ENCODE data around the gene SLC22A16. TPM values are rescaled to one million over a fixed set of nuclear protein-coding genes. Genes with fewer than 3 reads are reported as not detected.

Gene SLC22A16
- total and polyA plus RNA-seq, 2 donors (not counting 3 experiments of a cell fraction or from before 2014, with no cell fraction given): not detected

DNA sequence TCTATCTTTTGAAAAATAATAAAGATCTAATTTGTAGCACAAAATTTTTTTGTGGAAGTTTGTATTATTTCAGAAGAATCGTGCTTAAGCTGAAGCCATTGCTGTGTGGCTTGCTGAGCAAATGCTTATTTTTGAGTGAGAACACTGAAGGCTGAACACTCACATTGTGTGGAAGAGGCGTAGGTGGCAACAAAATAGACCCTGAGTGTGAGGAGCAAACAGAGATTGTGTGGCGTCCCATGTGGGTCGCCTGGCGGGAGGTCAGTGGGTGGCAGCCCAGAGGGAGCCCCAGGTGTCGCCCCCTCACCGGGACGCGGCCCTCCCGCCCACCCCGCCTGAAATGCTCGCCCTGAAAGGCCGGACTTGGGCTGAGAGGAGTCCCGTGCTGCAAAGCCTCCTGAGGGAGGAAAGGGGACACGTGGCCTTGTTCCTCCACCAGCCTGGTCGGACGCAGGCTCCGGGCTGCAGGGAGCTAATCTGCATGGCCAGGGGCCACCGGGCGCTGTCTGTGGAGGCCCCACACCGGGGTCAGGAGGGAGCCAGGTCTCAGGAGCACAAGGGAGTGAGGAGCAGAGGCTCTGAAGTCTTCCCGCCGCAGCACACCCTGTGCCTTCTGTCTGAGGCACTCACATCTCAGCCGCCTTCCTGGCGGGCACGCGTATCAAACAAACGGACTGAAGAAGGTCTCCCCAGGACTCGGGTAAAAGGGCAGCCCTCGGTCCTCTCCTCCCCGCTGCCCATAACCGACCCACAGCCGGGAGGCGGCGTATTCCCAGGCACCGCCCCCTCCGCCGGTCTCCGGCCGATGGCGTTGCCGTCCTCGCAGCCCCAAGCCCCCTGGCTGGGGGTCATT, 77.0 kb downstream of the SLC22A16 start:
- H4K20me1 ChIP-seq (replicated peaks; ENCODE audit: control insufficient read depth, extremely low read depth, insufficient read depth, low read length): no peaks in the 10 kb centered on the region
- intact Hi-C loops (cut with micrococcal nuclease) (no loop called here), dilution Hi-C loops (cut with MboI; ENCODE audit: extremely low pct_ligation_motif_present, low sequenced_read_pairs) (no loop called here)
- peak overlapping the region in 2 of 3 experiments; percentile 14 to 32 for H3K4me3 ChIP-seq (replicated peaks in 1 of 3; ENCODE audit: insufficient read depth in 1 of 3, low read depth in 1 of 3, low read length in 3 of 3)
- BruUV-seq (replicated peaks): no TSS peak
- H3K4me2 ChIP-seq (ENCODE audit: insufficient read depth, low read length): peak overlapping the region; percentile 77
- peaks cover 15% of the 10 kb centered on the region for H3K4me1 ChIP-seq (ENCODE audit: control insufficient read depth, extremely low read depth, insufficient read depth, low read length)
- FAIRE-seq (no peak), DNase-seq (ENCODE audit: low read depth, low spot score) (no peak)
- peak overlapping the region; percentile 90 for H2AFZ ChIP-seq (ENCODE audit: low read depth, low read length)
- CTCF ChIA-PET: interaction anchor here (1.0 kb wide), 1 partner anchor 11 kb away, joined by 3 read pairs; no protein-coding TSS in a partner anchor
- POLR2A ChIA-PET: no interaction called here
- H3K27me3 ChIP-seq (ENCODE audit: control insufficient read depth in 2 of 2, insufficient read depth in 2 of 2, low read length in 2 of 2): peaks cover 0 to 2% of the 10 kb centered on the region in 2 experiments
- TF ChIP-seq MYC (IDR thresholded peaks at IDR 0.05; ENCODE audit: low read depth, low read length) (no peak), POLR2AphosphoS5 (IDR thresholded peaks at IDR 0.05; ENCODE audit: insufficient read depth, low read depth, low read length) (no peak), POLR2A (IDR thresholded peaks at IDR 0.05; ENCODE audit: low read depth, low read length) (no peak)
- TF ChIP-seq, protein P1, sequence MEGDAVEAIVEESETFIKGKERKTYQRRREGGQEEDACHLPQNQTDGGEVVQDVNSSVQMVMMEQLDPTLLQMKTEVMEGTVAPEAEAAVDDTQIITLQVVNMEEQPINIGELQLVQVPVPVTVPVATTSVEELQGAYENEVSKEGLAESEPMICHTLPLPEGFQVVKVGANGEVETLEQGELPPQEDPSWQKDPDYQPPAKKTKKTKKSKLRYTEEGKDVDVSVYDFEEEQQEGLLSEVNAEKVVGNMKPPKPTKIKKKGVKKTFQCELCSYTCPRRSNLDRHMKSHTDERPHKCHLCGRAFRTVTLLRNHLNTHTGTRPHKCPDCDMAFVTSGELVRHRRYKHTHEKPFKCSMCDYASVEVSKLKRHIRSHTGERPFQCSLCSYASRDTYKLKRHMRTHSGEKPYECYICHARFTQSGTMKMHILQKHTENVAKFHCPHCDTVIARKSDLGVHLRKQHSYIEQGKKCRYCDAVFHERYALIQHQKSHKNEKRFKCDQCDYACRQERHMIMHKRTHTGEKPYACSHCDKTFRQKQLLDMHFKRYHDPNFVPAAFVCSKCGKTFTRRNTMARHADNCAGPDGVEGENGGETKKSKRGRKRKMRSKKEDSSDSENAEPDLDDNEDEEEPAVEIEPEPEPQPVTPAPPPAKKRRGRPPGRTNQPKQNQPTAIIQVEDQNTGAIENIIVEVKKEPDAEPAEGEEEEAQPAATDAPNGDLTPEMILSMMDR (IDR thresholded peaks at IDR 0.05; ENCODE audit: extremely low read depth in 1 of 2, insufficient read depth in 1 of 2, low read depth in 1 of 2, low read length in 2 of 2): peak in 1 of 2 donors; percentile 11
- TF ChIP-seq, protein P2, sequence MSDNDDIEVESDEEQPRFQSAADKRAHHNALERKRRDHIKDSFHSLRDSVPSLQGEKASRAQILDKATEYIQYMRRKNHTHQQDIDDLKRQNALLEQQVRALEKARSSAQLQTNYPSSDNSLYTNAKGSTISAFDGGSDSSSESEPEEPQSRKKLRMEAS (IDR thresholded peaks at IDR 0.05; ENCODE audit: insufficient read depth, insufficient read length): peak; percentile 34
- H3K27ac ChIP-seq (ENCODE audit: insufficient read depth, low read depth, low read length): no peak overlapping the region
- H3K36me3 ChIP-seq (ENCODE audit: control insufficient read depth in 2 of 2, extremely low read depth in 1 of 2, insufficient read depth in 2 of 2, low read length in 2 of 2): no peaks in the 10 kb centered on the region
- peak overlapping the region; percentile 3 for H3K9ac ChIP-seq (replicated peaks; ENCODE audit: extremely low read depth, insufficient read depth, low read length)
- H3K79me2 ChIP-seq (ENCODE audit: control insufficient read depth, insufficient read depth, low read length): no peaks in the 10 kb centered on the region
- H3K9me3 ChIP-seq (replicated peaks; ENCODE audit: control insufficient read depth, insufficient read depth, low read length): no peaks in the 10 kb centered on the region
- no peaks in the 10 kb centered on the region for H3K9me1 ChIP-seq (replicated peaks; ENCODE audit: control insufficient read depth, extremely low read depth, insufficient read depth, low read length)
